ENCODE measurements around the gene MAPT.
"Not testable (repeated sequence)": the region's sequence is repeated elsewhere in the genome, so short reads cannot be mapped to it uniquely, and the experiment has no call there.

Gene MAPT

DNA sequence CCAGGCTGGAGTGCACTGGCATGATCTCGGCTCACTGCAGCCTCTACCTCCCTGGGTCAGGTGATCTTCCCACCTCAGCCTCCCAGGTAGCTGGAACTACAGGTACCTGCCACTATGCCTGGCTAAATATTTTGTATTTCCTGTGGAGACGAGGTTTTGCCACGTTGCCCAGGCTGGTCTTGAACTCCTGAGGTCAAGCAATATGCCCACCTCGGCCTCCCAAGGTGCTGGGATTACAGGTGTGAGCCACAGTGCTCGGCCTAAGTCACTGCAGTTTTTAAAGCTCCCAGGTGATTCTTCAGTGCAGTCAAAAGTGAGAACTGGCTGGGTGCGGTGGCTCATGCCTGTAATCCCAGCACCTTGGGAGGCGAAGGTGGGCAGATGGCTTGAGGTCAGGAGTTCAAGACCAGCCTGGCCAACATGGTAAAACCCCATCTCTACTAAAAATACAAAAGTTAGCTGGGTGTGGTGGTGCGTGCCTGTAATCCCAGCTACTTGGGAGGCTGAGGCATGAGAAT is 125.1 kb downstream of the MAPT start:
- not testable (repeated sequence) for DNase-seq

DNA sequence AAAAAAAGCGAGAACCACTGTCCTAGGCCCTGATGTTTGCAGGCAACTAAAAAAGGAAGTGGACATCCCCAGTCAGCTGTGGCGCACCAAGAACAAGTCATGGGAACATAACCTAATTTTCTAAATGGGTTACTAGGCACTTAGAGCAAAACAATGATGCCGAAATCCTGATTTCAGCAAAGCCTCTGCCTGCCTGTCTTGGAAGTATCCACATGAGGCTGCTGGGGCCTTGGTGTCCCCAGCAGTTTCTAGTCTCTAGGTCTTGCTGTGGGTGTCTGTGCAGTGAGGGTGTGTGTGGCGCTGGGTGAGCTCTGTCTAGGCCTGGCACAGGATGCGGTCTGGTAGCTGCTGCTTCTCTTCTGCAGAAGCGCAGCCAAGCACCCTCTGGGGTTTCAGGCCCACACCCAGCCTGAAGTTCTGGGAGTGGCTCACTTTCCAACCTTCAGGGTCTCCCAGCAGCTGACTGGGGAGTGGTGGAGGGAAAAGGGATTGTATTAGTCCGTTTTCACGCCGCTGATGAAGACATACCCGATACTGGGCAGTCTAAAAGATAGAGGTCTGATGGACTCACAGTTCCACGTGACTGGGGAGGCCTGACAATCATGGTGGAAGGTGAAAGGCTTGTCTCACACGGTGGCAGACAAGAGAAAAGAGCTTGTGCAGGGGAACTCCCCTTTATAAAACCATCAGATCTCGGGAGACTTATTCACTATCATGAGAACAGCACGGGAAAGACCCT is 125.8 kb downstream of the MAPT start:
- peak; percentile 59 for DNase-seq

DNA sequence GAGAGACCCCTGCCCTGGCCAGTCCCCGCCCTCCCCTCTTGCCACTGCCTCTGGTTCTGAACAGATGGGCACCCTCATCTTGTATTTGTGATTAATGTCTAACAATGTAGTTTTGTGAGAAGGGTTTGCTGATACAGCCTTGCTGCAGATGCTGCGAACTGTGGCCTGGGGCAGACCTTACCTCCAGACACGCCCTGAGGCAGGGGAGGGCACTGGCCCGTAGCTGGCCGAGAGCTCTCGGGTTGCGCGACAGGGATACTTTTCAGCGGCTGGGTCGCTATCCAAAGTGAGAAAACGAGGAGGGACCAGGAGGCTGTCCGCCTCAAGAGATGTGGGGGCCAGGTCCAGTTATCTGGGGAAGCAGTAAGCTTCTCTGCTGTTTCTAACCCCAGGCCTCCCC is 126.6 kb downstream of the MAPT start:
- DNase-seq = no peak

DNA sequence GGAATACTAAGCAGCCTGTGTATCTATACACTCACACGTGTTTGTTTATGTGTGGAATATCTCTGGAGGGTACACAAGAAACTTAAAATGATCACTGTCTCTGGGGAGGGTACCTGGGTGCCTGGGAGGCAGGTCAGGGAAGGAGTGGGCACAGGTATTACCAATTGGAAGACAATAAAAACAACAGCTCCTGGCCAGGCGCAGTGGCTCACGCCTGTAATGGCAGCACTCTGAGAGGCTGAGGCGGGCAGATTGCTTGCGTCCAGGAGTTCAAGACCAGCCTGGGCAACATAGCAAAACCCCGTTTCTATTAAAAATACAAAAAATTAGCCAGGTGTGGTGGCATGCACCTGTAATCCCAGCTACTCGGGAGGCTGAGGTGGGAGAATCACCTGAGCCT is 129.0 kb downstream of the MAPT start:
- not testable (repeated sequence) for DNase-seq

DNA sequence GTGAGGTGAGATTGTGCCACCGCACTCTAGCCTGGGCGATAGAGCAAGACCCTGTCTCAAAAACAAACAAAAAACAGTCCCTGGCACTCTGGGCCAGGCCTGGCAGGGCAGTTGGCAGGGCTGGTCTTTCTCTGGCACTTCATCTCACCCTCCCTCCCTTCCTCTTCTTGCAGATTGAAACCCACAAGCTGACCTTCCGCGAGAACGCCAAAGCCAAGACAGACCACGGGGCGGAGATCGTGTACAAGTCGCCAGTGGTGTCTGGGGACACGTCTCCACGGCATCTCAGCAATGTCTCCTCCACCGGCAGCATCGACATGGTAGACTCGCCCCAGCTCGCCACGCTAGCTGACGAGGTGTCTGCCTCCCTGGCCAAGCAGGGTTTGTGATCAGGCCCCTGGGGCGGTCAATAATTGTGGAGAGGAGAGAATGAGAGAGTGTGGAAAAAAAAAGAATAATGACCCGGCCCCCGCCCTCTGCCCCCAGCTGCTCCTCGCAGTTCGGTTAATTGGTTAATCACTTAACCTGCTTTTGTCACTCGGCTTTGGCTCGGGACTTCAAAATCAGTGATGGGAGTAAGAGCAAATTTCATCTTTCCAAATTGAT is 129.5 kb downstream of the MAPT start:
- DNase-seq = no peak

DNA sequence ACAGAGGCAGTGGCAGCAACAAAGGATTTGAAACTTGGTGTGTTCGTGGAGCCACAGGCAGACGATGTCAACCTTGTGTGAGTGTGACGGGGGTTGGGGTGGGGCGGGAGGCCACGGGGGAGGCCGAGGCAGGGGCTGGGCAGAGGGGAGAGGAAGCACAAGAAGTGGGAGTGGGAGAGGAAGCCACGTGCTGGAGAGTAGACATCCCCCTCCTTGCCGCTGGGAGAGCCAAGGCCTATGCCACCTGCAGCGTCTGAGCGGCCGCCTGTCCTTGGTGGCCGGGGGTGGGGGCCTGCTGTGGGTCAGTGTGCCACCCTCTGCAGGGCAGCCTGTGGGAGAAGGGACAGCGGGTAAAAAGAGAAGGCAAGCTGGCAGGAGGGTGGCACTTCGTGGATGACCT is 130.2 kb downstream of the MAPT start:
- DNase-seq = no peak

DNA sequence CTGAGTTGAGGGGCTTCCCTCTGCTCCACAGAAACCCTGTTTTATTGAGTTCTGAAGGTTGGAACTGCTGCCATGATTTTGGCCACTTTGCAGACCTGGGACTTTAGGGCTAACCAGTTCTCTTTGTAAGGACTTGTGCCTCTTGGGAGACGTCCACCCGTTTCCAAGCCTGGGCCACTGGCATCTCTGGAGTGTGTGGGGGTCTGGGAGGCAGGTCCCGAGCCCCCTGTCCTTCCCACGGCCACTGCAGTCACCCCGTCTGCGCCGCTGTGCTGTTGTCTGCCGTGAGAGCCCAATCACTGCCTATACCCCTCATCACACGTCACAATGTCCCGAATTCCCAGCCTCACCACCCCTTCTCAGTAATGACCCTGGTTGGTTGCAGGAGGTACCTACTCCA is 130.7 kb downstream of the MAPT start:
- no peak for DNase-seq

DNA sequence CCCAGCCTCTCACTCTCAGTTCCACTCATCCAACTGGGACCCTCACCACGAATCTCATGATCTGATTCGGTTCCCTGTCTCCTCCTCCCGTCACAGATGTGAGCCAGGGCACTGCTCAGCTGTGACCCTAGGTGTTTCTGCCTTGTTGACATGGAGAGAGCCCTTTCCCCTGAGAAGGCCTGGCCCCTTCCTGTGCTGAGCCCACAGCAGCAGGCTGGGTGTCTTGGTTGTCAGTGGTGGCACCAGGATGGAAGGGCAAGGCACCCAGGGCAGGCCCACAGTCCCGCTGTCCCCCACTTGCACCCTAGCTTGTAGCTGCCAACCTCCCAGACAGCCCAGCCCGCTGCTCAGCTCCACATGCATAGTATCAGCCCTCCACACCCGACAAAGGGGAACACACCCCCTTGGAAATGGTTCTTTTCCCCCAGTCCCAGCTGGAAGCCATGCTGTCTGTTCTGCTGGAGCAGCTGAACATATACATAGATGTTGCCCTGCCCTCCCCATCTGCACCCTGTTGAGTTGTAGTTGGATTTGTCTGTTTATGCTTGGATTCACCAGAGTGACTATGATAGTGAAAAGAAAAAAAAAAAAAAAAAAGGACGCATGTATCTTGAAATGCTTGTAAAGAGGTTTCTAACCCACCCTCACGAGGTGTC is 131.3 kb downstream of the MAPT start:
- no peak for DNase-seq

DNA sequence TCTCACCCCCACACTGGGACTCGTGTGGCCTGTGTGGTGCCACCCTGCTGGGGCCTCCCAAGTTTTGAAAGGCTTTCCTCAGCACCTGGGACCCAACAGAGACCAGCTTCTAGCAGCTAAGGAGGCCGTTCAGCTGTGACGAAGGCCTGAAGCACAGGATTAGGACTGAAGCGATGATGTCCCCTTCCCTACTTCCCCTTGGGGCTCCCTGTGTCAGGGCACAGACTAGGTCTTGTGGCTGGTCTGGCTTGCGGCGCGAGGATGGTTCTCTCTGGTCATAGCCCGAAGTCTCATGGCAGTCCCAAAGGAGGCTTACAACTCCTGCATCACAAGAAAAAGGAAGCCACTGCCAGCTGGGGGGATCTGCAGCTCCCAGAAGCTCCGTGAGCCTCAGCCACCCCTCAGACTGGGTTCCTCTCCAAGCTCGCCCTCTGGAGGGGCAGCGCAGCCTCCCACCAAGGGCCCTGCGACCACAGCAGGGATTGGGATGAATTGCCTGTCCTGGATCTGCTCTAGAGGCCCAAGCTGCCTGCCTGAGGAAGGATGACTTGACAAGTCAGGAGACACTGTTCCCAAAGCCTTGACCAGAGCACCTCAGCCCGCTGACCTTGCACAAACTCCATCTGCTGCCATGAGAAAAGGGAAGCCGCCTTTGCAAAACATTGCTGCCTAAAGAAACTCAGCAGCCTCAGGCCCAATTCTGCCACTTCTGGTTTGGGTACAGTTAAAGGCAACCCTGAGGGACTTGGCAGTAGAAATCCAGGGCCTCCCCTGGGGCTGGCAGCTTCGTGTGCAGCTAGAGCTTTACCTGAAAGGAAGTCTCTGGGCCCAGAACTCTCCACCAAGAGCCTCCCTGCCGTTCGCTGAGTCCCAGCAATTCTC is 132.1 kb downstream of the MAPT start:
- no peak for DNase-seq

DNA sequence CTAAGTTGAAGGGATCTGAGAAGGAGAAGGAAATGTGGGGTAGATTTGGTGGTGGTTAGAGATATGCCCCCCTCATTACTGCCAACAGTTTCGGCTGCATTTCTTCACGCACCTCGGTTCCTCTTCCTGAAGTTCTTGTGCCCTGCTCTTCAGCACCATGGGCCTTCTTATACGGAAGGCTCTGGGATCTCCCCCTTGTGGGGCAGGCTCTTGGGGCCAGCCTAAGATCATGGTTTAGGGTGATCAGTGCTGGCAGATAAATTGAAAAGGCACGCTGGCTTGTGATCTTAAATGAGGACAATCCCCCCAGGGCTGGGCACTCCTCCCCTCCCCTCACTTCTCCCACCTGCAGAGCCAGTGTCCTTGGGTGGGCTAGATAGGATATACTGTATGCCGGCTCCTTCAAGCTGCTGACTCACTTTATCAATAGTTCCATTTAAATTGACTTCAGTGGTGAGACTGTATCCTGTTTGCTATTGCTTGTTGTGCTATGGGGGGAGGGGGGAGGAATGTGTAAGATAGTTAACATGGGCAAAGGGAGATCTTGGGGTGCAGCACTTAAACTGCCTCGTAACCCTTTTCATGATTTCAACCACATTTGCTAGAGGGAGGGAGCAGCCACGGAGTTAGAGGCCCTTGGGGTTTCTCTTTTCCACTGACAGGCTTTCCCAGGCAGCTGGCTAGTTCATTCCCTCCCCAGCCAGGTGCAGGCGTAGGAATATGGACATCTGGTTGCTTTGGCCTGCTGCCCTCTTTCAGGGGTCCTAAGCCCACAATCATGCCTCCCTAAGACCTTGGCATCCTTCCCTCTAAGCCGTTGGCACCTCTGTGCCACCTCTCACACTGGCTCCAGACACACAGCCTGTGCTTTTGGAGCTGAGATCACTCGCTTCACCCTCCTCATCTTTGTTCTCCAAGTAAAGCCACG is 133.0 kb downstream of the MAPT start:
- no peak for DNase-seq

DNA sequence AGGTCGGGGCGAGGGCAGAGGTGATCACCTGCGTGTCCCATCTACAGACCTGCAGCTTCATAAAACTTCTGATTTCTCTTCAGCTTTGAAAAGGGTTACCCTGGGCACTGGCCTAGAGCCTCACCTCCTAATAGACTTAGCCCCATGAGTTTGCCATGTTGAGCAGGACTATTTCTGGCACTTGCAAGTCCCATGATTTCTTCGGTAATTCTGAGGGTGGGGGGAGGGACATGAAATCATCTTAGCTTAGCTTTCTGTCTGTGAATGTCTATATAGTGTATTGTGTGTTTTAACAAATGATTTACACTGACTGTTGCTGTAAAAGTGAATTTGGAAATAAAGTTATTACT is 133.6 kb downstream of the MAPT start:
- no peak for DNase-seq

DNA sequence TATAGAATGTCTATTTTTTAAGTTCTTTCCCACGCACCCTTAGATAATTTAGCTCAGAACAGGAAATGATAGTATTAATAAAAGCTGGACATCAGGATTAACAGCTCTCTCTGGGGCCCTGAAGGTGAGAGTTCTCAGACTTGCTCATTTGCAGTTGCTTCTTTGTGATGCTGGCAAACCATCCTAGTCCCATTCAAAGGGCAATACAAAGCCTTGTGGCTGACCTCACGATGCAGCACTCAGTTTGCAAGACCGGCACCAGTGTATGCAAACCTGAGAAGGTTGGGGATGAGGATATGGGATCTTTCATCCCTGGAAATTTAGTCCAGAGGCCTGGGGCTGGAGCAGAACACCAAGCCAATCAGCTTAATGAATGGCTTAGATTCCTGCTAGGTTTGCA is 134.0 kb downstream of the MAPT start:
- no peak for DNase-seq

DNA sequence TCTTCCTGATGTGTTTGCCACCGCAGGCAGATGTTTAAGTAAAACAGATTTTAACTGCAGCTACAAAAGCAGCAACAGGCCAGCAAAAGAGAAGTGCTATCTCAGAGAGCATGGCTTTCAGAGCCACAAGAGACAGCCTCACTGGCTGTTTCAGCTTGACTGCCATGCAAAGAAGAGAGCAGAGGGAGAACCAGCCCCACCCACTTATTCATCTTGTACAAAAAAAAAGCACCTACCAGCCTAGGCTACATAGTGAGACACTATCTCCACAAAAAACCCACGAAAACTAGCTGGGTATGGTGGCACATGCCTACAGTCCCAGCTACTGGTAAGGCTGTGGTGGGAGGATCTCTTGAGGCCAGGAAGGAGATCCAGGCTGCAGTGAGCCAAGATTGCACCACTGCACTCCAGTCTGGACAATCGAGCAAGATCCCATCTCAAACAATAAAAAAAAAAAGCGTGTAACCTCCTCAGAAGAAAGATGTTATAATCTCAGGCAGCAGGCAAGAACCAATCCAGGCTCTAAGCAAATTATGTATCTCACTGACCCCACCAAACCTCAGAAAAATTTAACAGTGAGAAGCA is 134.7 kb downstream of the MAPT start:
- no peak for DNase-seq

DNA sequence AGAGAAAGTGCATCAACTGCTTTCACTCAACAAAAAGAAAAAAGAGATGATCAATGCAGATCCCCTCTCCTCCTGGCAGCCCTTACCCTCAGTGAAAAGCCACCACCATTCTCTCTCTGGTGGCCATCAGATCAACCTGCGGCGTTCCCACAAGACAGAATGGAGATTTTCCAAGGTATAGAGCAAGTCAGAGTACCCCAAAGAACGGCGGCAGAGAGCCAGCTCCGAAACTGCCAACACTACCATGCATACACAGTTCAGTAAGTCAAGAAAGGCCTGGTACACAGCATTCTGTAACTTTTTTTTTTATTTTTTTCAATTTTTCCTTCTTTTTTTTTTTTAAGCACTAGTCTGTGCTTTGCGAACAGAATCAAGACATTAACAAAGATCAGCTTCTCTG is 135.3 kb downstream of the MAPT start:
- DNase-seq = no peak

DNA sequence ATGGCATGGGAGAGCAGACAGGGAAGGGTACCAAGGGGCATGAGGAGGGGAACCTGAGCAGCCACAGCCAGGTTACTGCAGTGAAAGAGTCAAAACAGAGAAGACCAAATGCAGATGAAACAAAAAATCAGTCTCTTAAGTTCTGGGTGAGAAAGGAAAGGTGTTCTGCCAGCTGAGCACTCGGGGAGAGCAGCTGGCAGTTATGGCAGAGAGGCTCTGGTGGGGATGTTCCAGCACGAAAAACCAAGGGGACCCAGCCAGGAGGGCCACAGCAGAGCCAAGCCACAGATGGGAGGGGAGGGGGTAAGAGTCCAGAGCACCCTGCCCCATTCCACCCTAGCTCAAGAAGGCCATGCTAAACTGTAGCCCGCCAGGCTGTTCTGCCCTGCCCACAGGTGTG is 136.4 kb downstream of the MAPT start:
- no peak for DNase-seq

DNA sequence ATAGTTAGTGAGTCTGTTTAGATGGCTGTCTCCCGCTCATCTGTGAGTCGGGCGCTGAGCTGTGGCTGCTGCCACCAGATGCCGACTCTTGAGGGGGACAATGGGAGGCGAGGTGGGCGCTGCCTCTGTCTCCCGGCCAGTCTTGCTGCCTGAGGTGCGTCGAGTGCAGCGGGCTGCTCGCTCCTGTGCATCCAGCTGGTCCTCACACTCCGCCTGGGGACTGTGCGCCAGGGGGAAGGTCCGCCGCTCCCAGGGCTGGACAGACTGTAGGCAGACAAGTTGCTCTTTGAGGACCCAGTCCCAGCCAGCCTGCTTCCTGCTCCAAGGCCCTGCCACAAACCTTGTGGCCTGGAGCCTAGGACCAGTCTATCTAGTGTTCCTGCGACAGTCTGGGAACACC is 137.1 kb downstream of the MAPT start:
- DNase-seq = no peak

DNA sequence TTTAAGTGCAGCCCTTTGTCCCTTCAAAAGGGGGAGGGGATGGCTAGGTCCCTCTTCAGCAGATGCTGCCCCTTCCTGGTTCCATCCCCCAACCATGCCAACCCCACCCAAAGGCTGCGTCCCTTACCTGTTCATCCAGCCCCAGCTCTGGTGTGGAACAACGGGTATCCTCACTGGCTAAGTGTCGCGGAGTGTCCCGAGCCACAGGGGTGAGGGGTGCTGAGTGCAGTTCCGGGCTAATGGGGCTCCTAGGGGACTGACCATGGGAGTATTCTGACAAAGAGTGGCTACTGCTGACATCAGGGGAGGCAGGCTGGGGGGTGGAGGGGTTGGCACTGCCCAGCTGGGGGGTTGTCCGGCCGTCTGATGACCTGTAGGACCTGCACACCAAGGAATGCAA is 137.6 kb downstream of the MAPT start:
- DNase-seq = no peak

DNA sequence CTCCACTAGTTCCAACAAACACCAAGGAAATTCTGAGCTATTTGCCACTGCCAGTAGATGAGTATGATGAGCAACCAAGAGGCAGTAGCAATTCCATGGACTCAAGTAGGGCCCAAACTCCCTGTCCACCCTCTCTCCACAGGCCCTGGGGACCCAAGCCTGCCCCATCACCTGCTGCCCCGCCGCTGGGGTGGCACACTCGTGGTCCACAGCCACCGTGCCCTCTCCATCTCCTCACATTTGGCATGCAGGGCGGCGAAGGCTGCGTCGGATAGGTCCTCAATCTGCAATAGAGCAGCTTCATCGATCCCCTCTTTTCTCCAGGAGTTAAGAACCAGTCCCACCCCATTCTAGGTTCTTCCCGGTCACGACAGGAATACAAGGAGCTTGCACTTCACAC is 138.6 kb downstream of the MAPT start:
- no peak for DNase-seq

DNA sequence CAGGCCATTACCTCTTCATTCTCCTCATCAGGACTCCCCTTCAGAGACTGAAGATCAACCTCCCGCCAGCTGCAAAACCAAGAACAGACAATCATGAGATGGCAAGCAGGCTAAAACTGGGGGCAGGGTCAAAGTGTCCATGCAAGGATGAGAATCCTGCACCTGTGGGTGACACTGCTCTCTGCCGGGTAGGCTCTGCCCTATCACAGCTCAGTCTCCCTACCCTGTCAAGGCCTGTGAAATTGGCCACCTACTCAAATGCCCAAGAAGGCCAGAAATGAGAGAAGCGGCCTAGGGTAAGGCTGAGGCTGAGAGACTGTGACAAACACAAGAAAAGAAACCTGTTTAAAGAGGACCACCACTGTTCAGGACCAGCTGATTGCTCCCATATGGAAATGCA is 139.0 kb downstream of the MAPT start:
- DNase-seq = no peak

DNA sequence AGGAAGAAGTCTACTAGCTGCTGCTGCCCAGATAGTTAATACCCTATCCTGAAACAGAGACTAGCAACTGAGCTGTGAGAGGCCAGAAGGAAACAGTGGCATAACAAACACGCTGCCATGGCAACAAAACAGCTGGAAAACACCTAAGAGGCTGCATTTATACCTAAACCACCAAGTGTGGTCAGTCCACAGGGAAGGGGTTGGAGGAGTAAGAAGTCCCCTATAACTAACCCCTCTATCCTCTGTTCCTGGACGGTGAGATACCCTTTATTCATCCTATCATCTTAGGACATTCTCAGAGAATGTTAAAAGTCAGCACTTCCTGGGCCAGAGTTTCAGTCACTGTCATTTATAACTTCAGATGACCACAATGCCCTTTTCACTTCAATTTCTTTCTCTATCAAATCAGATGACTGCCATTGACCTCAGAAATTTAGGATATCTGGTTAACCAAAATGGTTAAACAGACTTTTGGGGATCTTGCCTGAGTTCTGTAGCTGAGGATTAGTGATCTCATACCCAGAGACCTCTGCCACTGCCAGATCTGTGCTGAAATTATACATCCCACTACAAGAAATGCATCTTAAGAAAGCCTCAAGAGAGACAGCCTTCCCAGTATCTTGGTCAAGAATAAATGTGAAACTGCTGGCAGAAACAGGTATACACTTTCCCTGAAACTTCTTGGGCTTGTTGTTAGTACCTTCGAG is 140.9 kb downstream of the MAPT start:
- DNase-seq = no peak

DNA sequence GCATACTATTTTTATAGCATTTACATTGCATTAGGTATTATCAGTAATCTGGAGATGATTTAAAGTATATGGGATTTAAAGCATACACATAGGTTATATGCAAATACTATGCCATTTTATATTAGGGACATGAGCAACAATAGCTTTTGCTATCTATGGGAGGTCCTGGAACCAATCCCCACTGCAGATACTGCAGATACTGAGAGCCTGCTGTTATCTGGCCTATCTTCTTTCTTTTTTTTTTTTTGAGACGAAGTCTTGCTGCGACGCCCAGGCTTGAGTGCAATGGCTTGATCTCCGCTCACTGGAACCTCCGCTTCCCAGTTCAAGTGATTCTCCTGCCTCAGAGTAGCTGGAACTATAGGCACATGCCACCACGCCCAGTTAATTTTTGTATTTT is 142.1 kb downstream of the MAPT start:
- no peak for DNase-seq

All from NK-92 treated with Interleukin-12 subunit alpha and Interleukin-12 subunit beta, amount 100 ng/mL, for 24 hours (cell line).